H1 (cell line): ENCODE measurements around the gene SMG9. TPM values are rescaled to one million over a fixed set of nuclear protein-coding genes. Genes with fewer than 3 reads are reported as not detected.

Experiments used
- CTCF ChIA-PET: fragments of 300-600 bp; sonication (Branson Sonifier 250); formaldehyde crosslinking; loops from one replicate; lab custom pipeline; 2021; ENCODE audit not compliant: partially characterized antibody; lab: Charles Lee
- POLR2A ChIA-PET: fragments of 300-600 bp; sonication (Branson Sonifier 250); formaldehyde crosslinking; loops from one replicate; lab custom pipeline; 2021; ENCODE audit warnings: inconsistent platforms; ENCODE audit not compliant: partially characterized antibody; lab: Charles Lee
- DNase-seq, 2 experiments: peaks; one replicate each; pipeline versions ENCODE4 v3.0.0 to v3.0.0-alpha.2; 2010 to 2022; ENCODE audit warnings: low spot score in 2 of 2, low read depth in 1 of 2, mixed read lengths in 1 of 2
- FAIRE-seq: peaks from 2 replicates; lab custom pipeline; 2011; peaks lifted over from hg19 to GRCh38; lab: Jason Lieb, UNC
- H2AFZ ChIP-seq: 2 replicates; pipeline ENCODE4 v1.8.1; 2012; ENCODE audit warnings: low read length, inconsistent platforms
- H2AK5ac ChIP-seq: 2 replicates; pipeline ENCODE4 v1.6.1; 2013; ENCODE audit warnings: low read depth, low read length
- H2BK120ac ChIP-seq: replicated peaks from 2 replicates; pipeline ENCODE3; 2013; ENCODE audit warnings: low read depth, low read length, inconsistent platforms
- H2BK12ac ChIP-seq: 2 replicates; pipeline ENCODE4 v1.6.1; 2013; ENCODE audit warnings: low read depth, low read length
- H2BK15ac ChIP-seq: 2 replicates; pipeline ENCODE4 v1.6.1; 2013; ENCODE audit warnings: low read length
- H2BK20ac ChIP-seq: 2 replicates; pipeline ENCODE4 v1.6.1; 2013; ENCODE audit warnings: low read length
- H2BK5ac ChIP-seq: 2 replicates; pipeline ENCODE4 v1.6.1; 2013; ENCODE audit warnings: low read depth, low read length
- H3K14ac ChIP-seq: 2 replicates; pipeline ENCODE4 v1.6.1; 2013; ENCODE audit warnings: inconsistent platforms; ENCODE audit not compliant: insufficient read length
- H3K18ac ChIP-seq: 2 replicates; pipeline ENCODE4 v1.6.1; 2013; ENCODE audit warnings: low read length; ENCODE audit errors: extremely low read depth
- H3K23ac ChIP-seq: 2 replicates; pipeline ENCODE4 v1.6.1; 2013; ENCODE audit warnings: inconsistent platforms; ENCODE audit not compliant: insufficient read length
- H3K23me2 ChIP-seq: 2 replicates; pipeline ENCODE4 v1.6.1; 2013; ENCODE audit warnings: low read depth, low read length
- H3K27ac ChIP-seq: 2 replicates; pipeline ENCODE4 v1.6.1; 2011; ENCODE audit warnings: low read depth, low read length, inconsistent platforms
- H3K27me3 ChIP-seq, 4 experiments: replicated peaks in 1 of 4; 1 replicate in 1 of 4; 2 replicates in 3 of 4; pipeline versions ENCODE4 v1.6.1 to v1.8.1; 2011 to 2013; ENCODE audit warnings: low read length in 3 of 4, mild to moderate bottlenecking in 3 of 4, inconsistent platforms in 2 of 4, mixed read lengths in 2 of 4, moderate library complexity in 1 of 4; ENCODE audit not compliant: control insufficient read depth in 3 of 4, insufficient read depth in 3 of 4; ENCODE audit errors: extremely low read depth in 1 of 4
- H3K36me3 ChIP-seq, 4 experiments: 2 replicates each; pipeline versions ENCODE4 v1.6.1 to v1.8.1; 2011 to 2013; ENCODE audit warnings: mild to moderate bottlenecking in 4 of 4, low read length in 3 of 4, moderate library complexity in 2 of 4, control low read depth in 1 of 4, inconsistent platforms in 1 of 4; ENCODE audit not compliant: insufficient read depth in 4 of 4, control insufficient read depth in 2 of 4
- H3K4ac ChIP-seq: replicated peaks from 2 replicates; pipeline ENCODE3; 2013; ENCODE audit warnings: low read length, low read depth, mixed read lengths, inconsistent platforms; ENCODE audit not compliant: insufficient read length
- H3K4me1 ChIP-seq, 4 experiments: replicated peaks in 1 of 4; 1 replicate in 1 of 4; 2 replicates in 3 of 4; pipeline versions ENCODE4 v1.6.1 to v1.8.1; 2011 to 2013; ENCODE audit warnings: low read length in 3 of 4, inconsistent platforms in 2 of 4, mixed read lengths in 1 of 4; ENCODE audit not compliant: insufficient read depth in 4 of 4, control insufficient read depth in 3 of 4
- H3K4me2 ChIP-seq, 2 experiments: 2 replicates each; pipeline versions ENCODE4 v1.6.1 to v1.8.1; 2011 to 2013; ENCODE audit warnings: low read depth in 2 of 2, low read length in 2 of 2, control low read depth in 1 of 2, inconsistent platforms in 1 of 2, mild to moderate bottlenecking in 1 of 2; ENCODE audit not compliant: insufficient read depth in 1 of 2
- H3K4me3 ChIP-seq, 4 experiments: fragments of 200-600, 300-600 bp in 1 of 4; sonication (generic), shearing (Covaris generic), sonication (Bioruptor Twin) in 1 of 4; 2 replicates each; pipeline versions ENCODE4 v1.5.1 to v1.8.1; 2011 to 2016; ENCODE audit warnings: low read length in 4 of 4, low read depth in 3 of 4, control low read depth in 2 of 4, inconsistent platforms in 2 of 4, mild to moderate bottlenecking in 2 of 4, mixed read lengths in 1 of 4, moderate library complexity in 1 of 4; ENCODE audit not compliant: insufficient read depth in 2 of 4; ENCODE audit errors: extremely low read depth in 1 of 4
- H3K56ac ChIP-seq: replicated peaks from 2 replicates; pipeline ENCODE3; 2013; ENCODE audit warnings: low read depth, mild to moderate bottlenecking, mixed read lengths, low read length, inconsistent platforms; ENCODE audit not compliant: insufficient read length
- H3K79me1 ChIP-seq: 2 replicates; pipeline ENCODE4 v1.6.1; 2013; ENCODE audit warnings: low read depth, low read length, control low read depth
- H3K79me2 ChIP-seq, 2 experiments: 2 replicates each; pipeline versions ENCODE4 v1.6.1 to v1.8.1; 2012 to 2013; ENCODE audit warnings: low read length in 2 of 2, mild to moderate bottlenecking in 2 of 2, inconsistent platforms in 1 of 2; ENCODE audit not compliant: insufficient read depth in 2 of 2, control insufficient read depth in 1 of 2
- H3K9ac ChIP-seq, 4 experiments: replicated peaks in 1 of 4; 1 replicate in 1 of 4; 2 replicates in 3 of 4; pipeline versions ENCODE4 v1.6.1 to v1.8.1; 2011 to 2013; ENCODE audit warnings: low read depth in 3 of 4, low read length in 3 of 4, control low read depth in 2 of 4, mild to moderate bottlenecking in 2 of 4, moderate library complexity in 2 of 4, inconsistent platforms in 1 of 4; ENCODE audit errors: extremely low read depth in 1 of 4
- H3K9me3 ChIP-seq, 2 experiments: 2 replicates each; pipeline versions ENCODE4 v1.6.1 to v1.8.1; 2012 to 2013; ENCODE audit warnings: mild to moderate bottlenecking in 2 of 2, moderate library complexity in 2 of 2, control low read depth in 1 of 2, inconsistent platforms in 1 of 2, low read depth in 1 of 2, low read length in 1 of 2, mixed read lengths in 1 of 2; ENCODE audit not compliant: insufficient read depth in 2 of 2
- H4K20me1 ChIP-seq, 2 experiments: replicated peaks in 1 of 2; 2 replicates each; pipeline versions ENCODE3 to v1.8.1; 2011 to 2013; ENCODE audit warnings: inconsistent platforms in 2 of 2, low read length in 2 of 2, mild to moderate bottlenecking in 1 of 2; ENCODE audit not compliant: insufficient read depth in 2 of 2, control insufficient read depth in 1 of 2
- H4K5ac ChIP-seq: 2 replicates; pipeline ENCODE4 v1.6.1; 2013; ENCODE audit warnings: low read length, low read depth, mixed read lengths, inconsistent platforms; ENCODE audit not compliant: insufficient read length
- H4K8ac ChIP-seq: 2 replicates; pipeline ENCODE4 v1.8.0; 2013; ENCODE audit warnings: mild to moderate bottlenecking, moderate library complexity, low read length, inconsistent platforms; ENCODE audit not compliant: insufficient read depth; ENCODE audit errors: extremely low read depth
- H4K91ac ChIP-seq: replicated peaks from 2 replicates; pipeline ENCODE3; 2013; ENCODE audit warnings: low read length, mixed read lengths, inconsistent platforms; ENCODE audit not compliant: insufficient read length
- CBX5 ChIP-seq: fragments of 300-800, 300-1000 bp; sonication (generic); IDR thresholded peaks from 2 replicates; pipeline ENCODE4 v1.7.1; 2016; ENCODE audit warnings: antibody characterized with exemption, low read length, low read depth
- CREB1 ChIP-seq: IDR thresholded peaks from 2 replicates; pipeline ENCODE4 v1.6.1; 2012; ENCODE audit warnings: inconsistent platforms
- FOSL1 ChIP-seq: IDR thresholded peaks from 2 replicates; pipeline ENCODE4 v1.6.1; 2011; ENCODE audit warnings: mild to moderate bottlenecking, low read depth, low read length, moderate library complexity; ENCODE audit not compliant: insufficient read depth
- JUN ChIP-seq: IDR thresholded peaks from 2 replicates; pipeline ENCODE4 v1.6.1; 2011; ENCODE audit warnings: low read depth, mild to moderate bottlenecking, improper control_type of control experiment, low read length
- NRF1 ChIP-seq: IDR thresholded peaks from 2 replicates; pipeline ENCODE4 v1.6.1; 2011; ENCODE audit warnings: mild to moderate bottlenecking, low read depth, low read length, improper control_type of control experiment
- POLR2AphosphoS5 ChIP-seq: IDR thresholded peaks from 2 replicates; pipeline ENCODE4 v1.6.1; 2011; ENCODE audit warnings: low read depth, low read length
- RNF2 ChIP-seq: fragments of 200-900, 300-1000 bp; sonication (generic); IDR thresholded peaks from 2 replicates; pipeline ENCODE4 v1.7.1; 2016; ENCODE audit warnings: borderline replicate concordance, low read depth, mild to moderate bottlenecking, antibody characterized with exemption, low read length; ENCODE audit not compliant: poor library complexity, severe bottlenecking; ENCODE audit errors: missing control alignments
- SUZ12 ChIP-seq: fragments of 200-600 bp; sonication (generic); IDR thresholded peaks from 2 replicates; pipeline ENCODE4 v1.6.1; 2012; ENCODE audit warnings: mild to moderate bottlenecking, inconsistent platforms, low read length, moderate library complexity, mixed read lengths
- TAF1 ChIP-seq: IDR thresholded peaks from 2 replicates; pipeline ENCODE4 v1.6.1; 2011; ENCODE audit warnings: mild to moderate bottlenecking, low read depth, low read length
- TBP ChIP-seq: IDR thresholded peaks from 2 replicates; pipeline ENCODE4 v1.6.1; 2011; ENCODE audit warnings: low read depth, low read length, improper control_type of control experiment
- WGBS, 2 experiments: shearing (Covaris generic) in 1 of 2; methylation state at CpG; one replicate each; pipeline versions ENCODE4 v1.1.6 to v1.1.7; 2013 to 2015; ENCODE audit warnings: low lambda C conversion rate in 2 of 2, mixed read lengths in 2 of 2, inconsistent platforms in 1 of 2, low coverage in 1 of 2, missing lambda C conversion rate in 1 of 2; ENCODE audit not compliant: insufficient replicate concordance in 2 of 2, insufficient coverage in 1 of 2, insufficient read length in 1 of 2; ENCODE audit errors: extremely low coverage in 1 of 2, missing lambda C conversion rate in 1 of 2; 5-methylcytosine and 5-hydroxymethylcytosine counted together
- polyA plus RNA-seq, 7 experiments: library from polyadenylated mRNA; depleted of rRNA in 3 of 7; stranded (reverse) in 5 of 7; unstranded in 2 of 7; fragments of >200 nt in 5 of 7; fragments of 200-250 nt in 2 of 7; gene quantifications; 1 replicate in 5 of 7; 2 replicates in 1 of 7; 4 replicates in 1 of 7; pipeline versions ENCODE4 v1.2.1 to v1.2.3, GENCODE V29; 2011 to 2013; ENCODE audit warnings: missing spikeins in 2 of 7, mixed read lengths in 2 of 7
- total RNA-seq: library from RNA; stranded (reverse); fragmentation: NEBNext Ultra II Directional; extraction: Animal tissue kit (Norgen Biotek cat#: 25700); gene quantifications from 2 replicates; pipeline ENCODE4 v1.2.1, GENCODE V29; 2021

Gene SMG9
- total and polyA plus RNA-seq, 2 of the 8 experiments (the other 6 are each of a cell fraction or from before 2014, with no cell fraction given), result 20.4 to 28.7 TPM

GRCh38 chr19:43760941-43761340, 6.2 kb upstream of the SMG9 start:
- Histone ChIP-seq H2BK5ac (no peak overlapping the region), H3K4me2 (no peak overlapping the region), H3K27me3 (no peaks in the 10 kb centered on the region), H3K23ac (no peak overlapping the region), H3K9ac (no peak overlapping the region), H4K20me1 (no peaks in the 10 kb centered on the region), H4K5ac (no peak overlapping the region), H3K36me3 (no peaks in the 10 kb centered on the region), H2BK20ac (no peak overlapping the region), H3K79me2 (no peaks in the 10 kb centered on the region), H3K4me1 (peaks cover 0 to 4% (median 2%) of the 10 kb centered on the region in 4 experiments; a peak in 4 of 7 replicates), H3K23me2 (no peaks in the 10 kb centered on the region), H2BK15ac (no peak overlapping the region), H3K9me3 (no peaks in the 10 kb centered on the region), H4K8ac (no peak overlapping the region), H3K14ac (no peak overlapping the region), H3K27ac (no peak overlapping the region), H3K79me1 (no peaks in the 10 kb centered on the region; the same call in 1 of the 2 replicates), H3K4ac (no peak overlapping the region), H2BK120ac (no peak overlapping the region), H3K56ac (no peak overlapping the region), H2AFZ (no peak overlapping the region), H3K4me3 (no peak overlapping the region), H4K91ac (no peak overlapping the region), H2BK12ac (no peak overlapping the region), H2AK5ac (no peak overlapping the region), H3K18ac (no peak overlapping the region)
- DNase-seq (no peak), FAIRE-seq (no peak)
- ChIA-PET CTCF (interaction anchor here (0.6 to 30.4 kb wide), 4 partner anchors 19 to 49 kb away, joined by 3 to 703 read pairs (median 5); partner anchors contain the start of gene KCNN4), POLR2A (interaction anchor here (0.6 kb wide), 1 partner anchor 68 kb away, joined by 3 read pairs; no protein-coding TSS in a partner anchor)
- WGBS, 2 experiments, result 87% methylated on average over 4 of the region's 4 CpGs; no CpG with 5 or more reads in 1 of the 2 experiments
- TF ChIP-seq SUZ12, result no peak
- TF ChIP-seq NRF1, result no peak
- TF ChIP-seq CBX5, result no peak
- TF ChIP-seq FOSL1, result no peak
- TF ChIP-seq RNF2, result no peak
- TF ChIP-seq TBP, result no peak
- no peak for TF ChIP-seq TAF1
- TF ChIP-seq CREB1, result no peak
- no peak for TF ChIP-seq JUN
- no peak for TF ChIP-seq POLR2AphosphoS5
